ENCODE results near the gene SHISA7.
A peak's percentile ranks its signal among the peaks of the same experiment; 100 is the strongest.

SHISA7 gene

DNA sequence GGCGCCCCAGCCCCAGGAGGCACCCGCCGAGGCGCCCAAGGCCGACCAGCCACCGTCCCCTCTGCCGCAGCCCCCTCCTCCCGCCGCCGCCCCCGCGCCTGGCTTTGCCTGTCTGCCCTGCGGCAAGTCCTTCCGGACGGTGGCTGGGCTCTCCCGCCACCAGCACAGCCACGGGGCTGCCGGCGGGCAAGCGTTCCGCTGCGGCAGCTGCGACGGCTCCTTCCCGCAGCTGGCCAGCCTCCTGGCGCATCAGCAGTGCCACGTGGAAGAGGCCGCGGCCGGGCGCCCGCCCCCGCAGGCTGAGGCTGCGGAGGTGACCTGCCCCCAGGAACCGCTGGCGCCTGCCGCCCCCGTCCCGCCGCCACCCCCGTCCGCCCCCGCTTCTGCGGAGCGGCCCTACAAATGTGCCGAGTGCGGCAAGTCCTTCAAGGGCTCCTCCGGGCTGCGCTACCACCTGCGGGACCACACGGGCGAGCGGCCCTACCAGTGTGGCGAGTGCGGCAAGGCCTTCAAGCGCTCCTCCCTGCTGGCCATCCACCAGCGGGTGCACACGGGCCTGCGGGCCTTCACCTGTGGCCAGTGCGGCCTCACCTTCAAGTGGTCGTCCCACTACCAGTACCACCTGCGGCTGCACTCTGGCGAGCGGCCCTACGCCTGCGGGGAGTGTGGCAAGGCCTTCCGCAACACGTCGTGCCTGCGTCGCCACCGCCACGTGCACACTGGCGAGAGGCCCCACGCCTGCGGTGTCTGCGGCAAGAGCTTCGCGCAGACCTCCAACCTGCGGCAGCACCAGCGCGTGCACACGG, 39.3 kb upstream of the SHISA7 start:
- DNase-seq = no peak

DNA sequence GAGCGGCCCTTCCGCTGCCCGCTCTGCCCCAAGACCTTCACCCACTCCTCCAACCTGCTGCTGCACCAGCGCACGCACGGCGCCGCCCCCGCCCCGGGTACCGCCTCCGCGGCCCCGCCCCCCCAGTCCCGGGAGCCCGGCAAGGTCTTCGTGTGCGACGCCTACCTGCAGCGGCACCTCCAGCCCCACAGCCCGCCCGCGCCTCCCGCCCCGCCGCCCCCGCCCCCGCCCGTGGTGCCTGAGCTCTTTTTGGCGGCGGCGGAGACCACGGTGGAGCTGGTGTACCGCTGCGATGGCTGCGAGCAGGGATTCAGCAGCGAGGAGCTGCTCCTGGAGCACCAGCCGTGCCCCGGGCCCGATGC, 38.7 kb upstream of the SHISA7 start:
- no peak for DNase-seq

DNA sequence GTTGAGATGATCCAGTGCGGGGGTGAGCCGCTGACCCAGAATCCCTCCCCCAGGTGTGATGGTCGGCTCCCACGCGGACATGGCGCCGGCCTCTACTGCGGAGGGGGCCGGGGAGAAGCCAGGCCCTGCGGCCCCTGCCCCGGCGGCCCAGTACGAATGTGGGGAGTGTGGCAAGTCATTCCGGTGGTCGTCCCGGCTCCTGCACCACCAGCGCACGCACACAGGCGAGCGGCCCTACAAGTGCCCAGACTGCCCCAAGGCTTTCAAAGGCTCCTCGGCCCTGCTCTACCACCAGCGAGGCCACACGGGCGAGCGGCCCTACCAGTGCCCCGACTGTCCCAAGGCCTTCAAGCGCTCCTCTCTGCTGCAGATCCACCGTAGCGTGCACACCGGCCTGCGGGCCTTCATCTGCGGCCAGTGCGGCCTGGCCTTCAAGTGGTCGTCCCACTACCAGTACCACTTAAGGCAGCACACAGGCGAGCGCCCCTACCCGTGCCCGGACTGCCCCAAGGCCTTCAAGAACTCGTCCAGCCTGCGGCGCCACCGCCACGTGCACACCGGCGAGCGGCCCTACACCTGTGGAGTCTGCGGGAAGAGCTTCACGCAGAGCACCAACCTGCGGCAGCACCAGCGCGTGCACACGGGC, 38.2 kb upstream of the SHISA7 start:
- DNase-seq = no peak

DNA sequence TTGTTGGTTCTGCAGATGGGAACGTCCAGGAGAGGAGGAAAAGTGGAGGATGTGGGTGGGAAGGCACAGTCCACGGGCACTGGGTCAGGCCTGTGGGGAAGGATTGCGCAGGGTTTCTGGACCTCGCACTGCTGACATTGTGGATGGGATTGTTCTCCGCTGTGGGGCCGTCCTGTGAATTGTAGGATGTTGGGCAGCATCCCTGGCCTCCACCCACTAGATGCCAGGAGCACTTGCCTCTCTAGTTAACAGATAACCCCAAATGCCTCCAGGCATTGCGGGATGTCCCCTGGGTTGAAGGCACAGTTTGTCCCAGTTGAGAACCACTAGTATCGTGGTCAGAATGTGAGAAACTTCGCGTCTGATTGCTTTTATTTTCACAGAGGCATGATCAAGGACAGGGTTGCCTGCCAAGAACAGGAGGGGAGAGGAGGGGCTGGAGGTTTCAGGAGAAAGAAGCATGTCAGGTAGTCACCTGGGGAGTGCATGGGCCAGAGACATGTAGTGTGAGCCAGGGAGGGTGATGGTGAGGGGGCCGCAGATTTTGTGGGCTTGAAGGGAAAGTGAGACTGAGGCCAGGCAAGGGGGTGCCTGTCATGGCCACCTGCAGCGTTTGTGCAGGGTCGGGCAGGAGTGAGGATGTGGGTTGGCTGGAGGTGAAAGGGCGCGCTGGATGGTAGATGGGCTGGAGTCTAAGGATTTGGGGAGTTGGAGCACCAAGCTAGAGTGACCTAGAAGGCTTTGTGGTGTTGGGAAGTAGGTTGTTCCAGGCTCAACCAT, 36.5 kb upstream of the SHISA7 start:
- no peak for DNase-seq

DNA sequence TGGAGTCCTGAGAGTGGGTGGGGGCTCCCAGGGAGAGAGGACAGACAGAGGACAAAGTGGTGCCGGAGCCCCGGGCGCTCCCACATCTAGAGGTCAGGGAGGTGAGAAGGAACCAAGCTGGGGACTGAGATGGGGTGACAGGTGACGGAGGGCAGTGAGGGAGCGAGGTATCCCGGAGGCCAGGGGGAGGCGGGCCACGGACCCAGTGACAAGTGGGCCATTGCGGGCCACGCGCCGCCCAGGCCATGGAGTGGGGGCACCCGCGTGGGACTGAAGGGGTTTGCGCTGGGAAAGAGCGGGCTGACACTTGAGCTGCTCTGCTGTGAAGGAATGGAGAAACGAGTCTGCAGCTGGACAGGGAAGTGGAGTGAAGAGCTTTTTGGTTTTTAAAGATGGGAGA, 35.9 kb upstream of the SHISA7 start:
- no peak for DNase-seq

- no peak for DNase-seq
Measured at GRCh38 chr19:55478364-55478763, 35.3 kb upstream of the SHISA7 start.

GRCh38 chr19:55477905-55478304, 34.8 kb upstream of the SHISA7 start:
- DNase-seq = no peak

- peak; percentile 99 for DNase-seq
Measured at GRCh38 chr19:55476100-55476775, 33.1 kb upstream of the SHISA7 start, which contains the start of gene ZNF628. ZNF628 (plus strand) TSS chr19:55476617; CDS start chr19:55479911, 3,294 bp downstream.

DNA sequence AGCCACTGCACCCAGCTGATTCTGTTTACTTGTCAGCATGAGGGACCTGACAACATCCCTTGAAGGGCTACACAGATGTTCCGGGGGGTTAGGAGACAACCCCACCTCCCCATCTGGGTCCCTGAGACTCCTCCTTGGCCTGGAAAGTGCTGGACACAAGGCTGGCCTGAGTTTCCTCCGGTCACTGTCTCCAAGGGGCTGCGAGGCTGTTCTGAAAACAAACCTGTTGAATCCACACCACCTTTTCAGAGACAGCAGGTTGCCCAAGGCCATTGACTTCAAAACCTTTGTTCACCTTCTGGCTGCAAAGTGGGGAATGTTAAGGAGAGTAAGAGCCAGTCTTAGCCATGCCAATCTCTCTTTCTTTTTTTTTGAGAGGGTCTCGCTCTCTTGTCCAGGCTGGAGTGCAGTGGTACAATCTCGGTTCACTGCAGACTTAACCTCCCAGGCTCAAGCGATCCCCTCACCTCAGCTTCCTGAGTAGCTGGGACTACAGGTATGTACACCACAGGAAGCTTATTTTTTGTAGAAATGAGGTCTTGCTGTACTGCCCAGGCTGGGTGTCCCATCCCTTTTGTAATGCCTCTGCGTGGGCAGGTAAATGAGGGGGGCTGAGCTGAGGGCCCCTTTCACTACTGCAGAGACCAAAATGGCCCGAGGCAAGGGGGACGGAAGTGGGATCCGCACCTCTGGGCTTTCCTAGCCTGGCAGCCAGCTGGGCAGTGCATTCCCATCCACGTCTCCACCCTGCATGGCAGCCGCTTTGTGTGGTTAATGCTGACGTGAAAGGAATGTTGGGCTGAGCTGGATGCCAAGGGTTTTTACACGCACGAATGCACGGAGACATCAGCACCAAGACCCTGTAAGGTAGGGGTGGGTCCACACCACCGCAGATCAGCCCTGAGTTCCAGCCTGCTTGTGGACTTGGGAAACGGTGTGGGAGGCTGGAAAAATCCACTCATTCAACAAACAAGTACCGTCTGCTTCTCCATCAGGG, 31.5 kb upstream of the SHISA7 start:
- DNase-seq = no peak

DNA sequence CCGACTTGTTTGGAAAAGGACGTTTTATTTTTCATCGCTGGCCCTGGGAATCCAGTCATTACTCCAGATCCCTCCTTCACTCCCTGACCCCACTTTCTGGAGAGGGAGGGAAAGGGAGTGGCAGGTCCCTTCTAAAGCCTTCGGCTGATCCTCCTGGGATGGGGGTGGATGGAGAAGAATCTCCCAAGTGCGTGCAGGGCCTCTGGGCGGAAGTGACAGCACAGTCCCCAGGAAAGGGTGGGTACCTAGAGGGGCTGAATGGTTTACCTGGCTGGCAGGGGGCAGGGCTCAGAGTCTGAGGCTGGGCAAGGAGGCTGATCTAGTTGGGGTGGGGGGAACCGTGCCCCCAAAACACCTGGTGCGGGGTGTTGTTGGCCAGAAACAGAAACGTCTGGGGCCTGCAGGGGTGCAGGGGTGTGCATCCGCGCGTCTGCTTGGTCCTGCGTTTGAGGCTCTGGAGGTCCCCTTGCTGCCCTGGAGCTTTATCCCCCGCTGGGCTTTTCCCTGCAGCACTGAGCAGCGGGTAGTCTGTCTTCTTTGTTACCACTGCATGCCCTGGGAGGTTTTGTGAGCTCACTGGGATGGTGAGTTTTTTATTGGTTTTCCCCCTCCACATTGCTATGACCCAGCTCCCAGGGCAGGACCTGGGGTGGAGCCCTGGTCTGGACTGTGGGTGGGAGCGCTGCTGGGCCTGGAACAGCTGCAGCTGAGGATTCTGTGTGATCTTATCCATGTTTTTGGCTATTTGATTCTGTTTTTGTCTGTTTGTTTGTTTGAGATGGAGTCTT, 30.3 kb upstream of the SHISA7 start:
- no peak for DNase-seq

- DNase-seq = no peak
Measured at GRCh38 chr19:55472463-55472862, 29.4 kb upstream of the SHISA7 start.

DNA sequence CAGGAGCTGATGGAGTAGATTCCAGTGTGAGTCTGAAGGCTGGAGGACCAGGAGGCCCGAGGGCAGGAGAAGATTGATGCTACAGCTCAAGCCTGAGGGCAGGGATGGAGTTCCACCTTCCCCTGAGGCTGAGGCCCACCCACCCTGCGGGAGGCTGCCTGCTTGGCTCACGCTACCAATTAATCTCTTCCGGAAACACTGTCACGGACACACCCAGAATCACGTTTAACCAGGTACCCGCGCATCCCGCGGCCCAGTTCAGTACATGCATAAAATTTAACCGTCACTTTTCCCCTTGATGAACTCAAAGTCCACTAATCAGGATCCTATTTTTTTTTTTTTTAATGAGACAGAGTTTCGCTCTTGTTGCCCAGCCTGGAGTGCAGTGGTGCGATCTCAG, 28.2 kb upstream of the SHISA7 start:
- DNase-seq = no peak

DNA sequence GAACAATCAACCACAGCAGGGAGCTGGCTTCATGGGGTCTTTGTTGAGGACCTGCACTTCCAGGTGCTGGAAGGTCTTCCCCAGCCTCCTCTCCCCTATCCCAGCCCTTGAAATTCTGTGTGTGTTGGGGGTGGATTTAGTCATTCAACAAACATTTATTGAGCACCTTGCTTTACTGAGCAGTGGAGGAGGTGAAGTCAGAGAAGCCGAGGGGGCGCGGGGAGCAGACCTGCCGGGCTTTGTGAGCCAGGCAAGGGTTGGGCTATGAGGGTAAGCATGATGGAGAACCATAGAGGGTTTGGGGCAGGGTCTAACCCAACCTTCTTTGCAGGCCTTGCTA, 24.9 kb upstream of the SHISA7 start:
- no peak for DNase-seq

GRCh38 chr19:55467236-55468053, 24.3 kb upstream of the SHISA7 start:
- peak; percentile 72 for DNase-seq

DNA sequence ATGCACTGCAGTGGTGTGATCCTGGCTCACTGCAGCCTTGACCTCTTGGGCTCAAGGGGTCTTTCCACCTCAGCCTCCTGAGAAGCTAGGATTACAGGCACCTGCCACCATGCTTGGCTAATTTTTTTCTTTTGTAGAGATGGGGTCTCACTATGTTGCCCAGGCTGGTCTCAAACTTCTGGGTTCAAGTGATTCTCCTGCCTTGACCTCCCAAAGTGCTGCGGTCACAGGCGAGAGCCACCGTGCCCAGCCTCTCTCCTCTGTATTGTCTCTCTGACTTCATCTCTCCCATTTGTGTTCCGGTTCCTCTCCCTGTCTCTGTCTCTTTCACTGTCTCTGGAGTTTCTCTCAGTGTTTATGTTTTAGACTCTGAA, 23.1 kb upstream of the SHISA7 start:
- no peak for DNase-seq

- no peak for DNase-seq
Measured at GRCh38 chr19:55465460-55466240, 22.6 kb upstream of the SHISA7 start.

DNA sequence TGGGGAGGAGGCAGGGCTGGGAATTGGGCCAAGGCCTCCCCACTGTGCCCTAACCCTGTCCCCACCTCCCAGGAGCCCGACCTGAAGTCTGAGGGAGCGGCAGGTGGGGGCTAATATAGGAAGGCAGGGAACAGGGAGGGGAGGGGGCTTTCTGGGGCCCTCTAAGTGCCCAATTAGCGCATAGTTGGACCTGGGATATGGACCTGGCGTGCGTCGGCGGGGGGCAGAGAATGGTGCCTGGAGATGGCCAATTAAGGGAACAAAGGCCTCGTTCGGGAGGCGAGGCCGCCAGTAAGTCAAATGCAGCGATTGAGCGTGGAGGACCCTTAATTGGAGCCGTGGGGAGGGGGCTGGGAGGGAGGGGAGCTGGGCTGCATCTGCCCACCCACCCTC, 21.6 kb upstream of the SHISA7 start, which contains the start of gene C19orf85:
Gene C19orf85, minus strand, starts transcription at position 90 of the 393 bp plus-strand sequence. CDS start 197 bp downstream, outside the sequence.
- no peak for DNase-seq

- DNase-seq = no peak
Measured at GRCh38 chr19:55464039-55464661, 21.1 kb upstream of the SHISA7 start.

DNA sequence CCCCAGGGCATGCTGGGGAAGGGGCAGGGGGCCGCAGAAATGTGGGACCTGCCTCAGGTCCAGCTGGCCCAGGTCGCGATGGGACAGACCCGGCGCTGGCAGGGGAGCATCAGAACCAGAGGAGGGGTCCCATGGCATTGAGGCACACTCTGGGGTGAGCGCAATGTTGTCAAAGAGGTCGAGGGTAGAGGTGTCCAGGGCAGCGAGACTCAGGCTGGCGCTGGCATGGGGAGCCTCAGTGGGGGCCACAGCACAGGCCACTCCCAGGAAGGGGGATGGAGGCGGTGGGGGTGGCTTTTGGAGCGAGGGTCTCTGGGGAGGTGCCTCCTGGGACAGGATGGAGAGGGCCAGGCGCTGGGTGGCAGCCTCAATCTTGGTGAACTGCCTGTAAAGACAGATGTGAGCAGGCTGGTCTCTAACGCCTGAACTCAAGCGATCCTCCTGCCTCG, 20.5 kb upstream of the SHISA7 start:
- no peak for DNase-seq
